A673 (cell line): Measurements from ENCODE around the gene FGR. TPM values are rescaled to one million over a fixed set of nuclear protein-coding genes. Genes with fewer than 3 reads are reported as not detected.

Experiments used
- BruUV-seq: library from RNA; stranded (reverse); fragments of 400-500 nt; replicated peaks from 2 replicates; lab custom pipeline; 2021; lab: Mats Ljungman, UMichigan
- CTCF ChIA-PET: fragments of 300-600 bp; sonication (Branson Sonifier 250); formaldehyde crosslinking; loops from one replicate; lab custom pipeline; 2022; ENCODE audit warnings: antibody characterized with exemption; lab: Charles Lee
- POLR2A ChIA-PET: fragments of 300-600 bp; sonication (Branson Sonifier 250); formaldehyde crosslinking; loops from one replicate; lab custom pipeline; 2022; ENCODE audit warnings: antibody characterized with exemption; ENCODE audit not compliant: low non-redundant PET; lab: Charles Lee
- DNase-seq: peaks from one replicate; pipeline ENCODE4 v3.0.0-alpha.2; 2015; ENCODE audit warnings: low spot score
- H3K27ac ChIP-seq: fragments of 200-600 bp; sonication (generic); 2 replicates; pipeline ENCODE4 v1.5.1; 2016; ENCODE audit warnings: mixed run types, low read depth, mild to moderate bottlenecking, mixed read lengths, antibody characterized with exemption, low read length; ENCODE audit not compliant: poor library complexity, severe bottlenecking
- H3K27me3 ChIP-seq: fragments of 200-600 bp; sonication (generic); replicated peaks from 2 replicates; pipeline ENCODE4 v1.6.1; 2017; ENCODE audit warnings: mixed run types, low read depth, mild to moderate bottlenecking, mixed read lengths, antibody characterized with exemption, low read length; ENCODE audit not compliant: insufficient read depth, poor library complexity
- H3K36me3 ChIP-seq: fragments of 200-600 bp; sonication (generic); 2 replicates; pipeline ENCODE4 v1.6.1; 2016; ENCODE audit warnings: mixed run types, mild to moderate bottlenecking, mixed read lengths, antibody characterized with exemption, low read length; ENCODE audit not compliant: insufficient read depth, poor library complexity, severe bottlenecking
- H3K4me1 ChIP-seq: fragments of 200-600 bp; sonication (generic); 2 replicates; pipeline ENCODE4 v1.6.1; 2017; ENCODE audit warnings: mixed run types, mild to moderate bottlenecking, mixed read lengths, antibody characterized with exemption, low read length; ENCODE audit not compliant: insufficient read depth, poor library complexity, severe bottlenecking
- H3K4me3 ChIP-seq: fragments of 200-600 bp; sonication (generic); 2 replicates; pipeline ENCODE4 v1.5.1; 2016; ENCODE audit warnings: low read depth, mixed run types, mild to moderate bottlenecking, mixed read lengths, low read length; ENCODE audit not compliant: poor library complexity, severe bottlenecking
- H3K9me3 ChIP-seq: fragments of 200-600 bp; sonication (generic); 2 replicates; pipeline ENCODE4 v1.6.1; 2016; ENCODE audit warnings: mixed run types, low read depth, mild to moderate bottlenecking, mixed read lengths, antibody characterized with exemption, low read length; ENCODE audit not compliant: poor library complexity, severe bottlenecking
- CTCF ChIP-seq: fragments of 300-800, 200-600 bp; sonication (generic); conservative IDR thresholded peaks from 2 replicates; pipeline ENCODE4 v1.5.1; 2017; ENCODE audit warnings: low read depth, mild to moderate bottlenecking, antibody characterized with exemption, low read length, moderate library complexity, mixed read lengths
- EZH2 ChIP-seq: fragments of 200-600 bp; sonication (generic); IDR thresholded peaks from 2 replicates; pipeline ENCODE4 v1.6.1; 2017; ENCODE audit warnings: borderline replicate concordance, low read depth, mild to moderate bottlenecking, mixed read lengths, antibody characterized with exemption, low read length; ENCODE audit not compliant: poor library complexity, severe bottlenecking
- intact Hi-C: fragments of 100-400 bp; cut with micrococcal nuclease; formaldehyde crosslinking; loops from one replicate; pipeline ENCODE4 v1.10.0; 2022; ENCODE audit not compliant: unreplicated experiment
- total RNA-seq: library from RNA; stranded (reverse); gene quantifications from 2 replicates; pipeline ENCODE4 v1.2.3, GENCODE V29; 2021

The FGR gene
- total RNA-seq, 1 experiment from 2014 or later = not detected

- Histone ChIP-seq H3K9me3 (no peaks in the 10 kb centered on the region), H3K27me3 (no peaks in the 10 kb centered on the region), H3K4me1 (peaks cover 21% of the 10 kb centered on the region), H3K4me3 (no peak overlapping the region), H3K27ac (no peak overlapping the region), H3K36me3 (no peaks in the 10 kb centered on the region)
- TF ChIP-seq EZH2 = no peak
- TF ChIP-seq CTCF = no peak
- BruUV-seq = no TSS peak
- DNase-seq = no peak
- ChIA-PET POLR2A (no interaction called here), CTCF (interaction anchor here (0.6 to 3.5 kb wide), 2 partner anchors 53 to 211 kb away, joined by 3 to 40 read pairs; no protein-coding TSS in a partner anchor)
- intact Hi-C loops = loop anchor here (5.0 kb wide), 1 partner anchor 307 kb away; no protein-coding TSS in a partner anchor
Measured at GRCh38 chr1:27609210-27609555, 25.8 kb downstream of the FGR start.

GRCh38 chr1:27607239-27607804 is 27.7 kb downstream of the FGR start:
- ChIA-PET CTCF (interaction anchor here (0.6 to 3.5 kb wide), 17 partner anchors 37 to 641 kb away, joined by 3 to 40 read pairs (median 6); no protein-coding TSS in a partner anchor), POLR2A (no interaction called here)
- BruUV-seq = no TSS peak
- TF ChIP-seq CTCF = no peak
- TF ChIP-seq EZH2 = no peak
- Histone ChIP-seq H3K36me3 (no peaks in the 10 kb centered on the region), H3K27me3 (no peaks in the 10 kb centered on the region), H3K9me3 (no peaks in the 10 kb centered on the region), H3K4me1 (peaks cover 21% of the 10 kb centered on the region), H3K4me3 (no peak overlapping the region), H3K27ac (no peak overlapping the region)
- no peak for DNase-seq
- intact Hi-C loops = loop anchor here (5.0 kb wide), 1 partner anchor 305 kb away; no protein-coding TSS in a partner anchor

GRCh38 chr1:27606708-27607238 is 28.2 kb downstream of the FGR start:
- ChIA-PET POLR2A (no interaction called here), CTCF (interaction anchor here (0.6 to 3.5 kb wide), 17 partner anchors 38 to 640 kb away, joined by 3 to 40 read pairs (median 6); no protein-coding TSS in a partner anchor)
- no peak for DNase-seq
- intact Hi-C loops = loop anchor here (1.0 to 5.0 kb wide), 5 partner anchors 50 to 304 kb away; partner anchors contain the start of gene GPR3
- no peak overlapping the region for H3K27ac ChIP-seq
- H3K36me3 ChIP-seq = no peaks in the 10 kb centered on the region
- no peak overlapping the region for H3K4me3 ChIP-seq
- TF ChIP-seq CTCF (no peak), EZH2 (no peak)
- H3K27me3 ChIP-seq = no peaks in the 10 kb centered on the region
- BruUV-seq = no TSS peak
- H3K4me1 ChIP-seq = peaks cover 21% of the 10 kb centered on the region
- no peaks in the 10 kb centered on the region for H3K9me3 ChIP-seq
